Cardiac septum (tissue), 1 donor: ENCODE results near the gene RHOG. TPM values are rescaled to one million over a fixed set of nuclear protein-coding genes. Genes with fewer than 3 reads are reported as not detected.

Source experiments
- DNase-seq: peaks from one replicate; pipeline ENCODE4 v3.0.0-alpha.2; 2020; ENCODE audit warnings: low spot score
- intact Hi-C: fragments of 100-400 bp; cut with DNase I; formaldehyde crosslinking; loops from one replicate; pipeline ENCODE4 v1.14.0; 2022
- total RNA-seq: library from RNA; stranded (reverse); fragmentation: NEBNext Ultra II Directional; extraction: Animal tissue kit (Norgen Biotek cat#: 25700); gene quantifications from one replicate; pipeline ENCODE4 v1.2.1, GENCODE V29; 2021
- donor health status: DM: no; HTN: no; CAD: no.

RHOG gene
- total RNA-seq, 1 donor from 2014 or later: 27.5 TPM

DNA sequence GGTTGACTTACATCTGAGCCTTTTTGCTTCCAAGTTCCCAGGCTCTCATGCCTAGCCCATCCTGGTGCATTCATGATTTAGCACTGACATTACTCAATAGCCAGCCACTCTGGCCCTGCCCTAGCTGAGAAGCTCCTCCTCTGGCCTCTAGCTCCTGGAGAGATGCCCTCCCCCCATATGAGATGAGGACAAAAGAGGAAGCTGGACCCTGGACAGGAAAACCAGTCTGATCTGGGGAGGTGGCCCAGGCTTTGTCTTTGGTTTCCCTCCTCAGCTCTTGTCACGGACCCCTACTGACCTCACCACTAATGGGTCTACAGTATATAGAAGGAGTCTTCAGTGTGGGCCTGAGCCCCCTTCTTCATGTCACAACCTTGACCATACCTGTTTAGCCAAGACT lies 3.0 kb downstream of the RHOG start:
- DNase-seq: peak; percentile 83
- intact Hi-C loops: no loop called here

DNA sequence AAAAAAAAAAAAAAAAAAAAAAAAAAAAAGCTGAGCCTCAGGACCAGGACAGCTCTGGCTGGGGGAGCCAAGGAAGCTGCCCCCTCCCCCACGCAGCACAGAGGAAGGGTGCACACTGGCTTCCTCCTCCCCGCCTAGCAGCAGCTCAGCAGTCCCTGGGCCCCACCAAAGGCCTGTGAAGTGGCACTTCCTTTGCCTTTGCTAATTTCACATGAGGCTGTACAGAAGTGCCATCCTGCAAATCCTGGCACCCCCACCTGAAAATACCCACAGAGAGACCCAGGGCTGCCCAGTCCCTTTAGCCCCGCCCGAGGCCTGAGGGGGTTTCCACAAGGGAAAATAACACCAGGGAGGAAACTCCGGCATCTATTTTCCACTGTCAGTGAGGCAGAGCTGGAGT lies 3.9 kb downstream of the RHOG start:
- DNase-seq: peak; percentile 89
- intact Hi-C loops: no loop called here

DNA sequence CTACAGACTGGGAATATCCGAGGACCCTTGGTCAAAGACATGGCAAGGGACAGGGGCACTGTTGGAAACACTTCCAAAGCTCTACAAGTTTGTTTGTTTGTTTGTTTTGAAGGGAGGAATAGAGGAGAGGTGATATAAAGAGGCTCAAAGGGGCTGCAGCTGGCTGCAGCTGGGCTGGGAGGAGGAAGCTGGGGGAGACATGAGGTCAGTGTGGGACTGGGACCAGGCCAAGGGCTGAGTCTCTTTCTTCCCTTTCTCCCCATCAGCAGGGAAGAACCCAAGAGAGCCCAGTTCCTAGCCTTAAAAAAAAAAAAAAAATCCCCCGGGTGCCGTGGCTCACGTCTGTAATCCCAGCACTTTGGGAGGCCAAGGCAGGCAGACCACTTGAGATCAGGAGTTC lies 5.0 kb downstream of the RHOG start:
- no peak for DNase-seq
- intact Hi-C loops: no loop called here

DNA sequence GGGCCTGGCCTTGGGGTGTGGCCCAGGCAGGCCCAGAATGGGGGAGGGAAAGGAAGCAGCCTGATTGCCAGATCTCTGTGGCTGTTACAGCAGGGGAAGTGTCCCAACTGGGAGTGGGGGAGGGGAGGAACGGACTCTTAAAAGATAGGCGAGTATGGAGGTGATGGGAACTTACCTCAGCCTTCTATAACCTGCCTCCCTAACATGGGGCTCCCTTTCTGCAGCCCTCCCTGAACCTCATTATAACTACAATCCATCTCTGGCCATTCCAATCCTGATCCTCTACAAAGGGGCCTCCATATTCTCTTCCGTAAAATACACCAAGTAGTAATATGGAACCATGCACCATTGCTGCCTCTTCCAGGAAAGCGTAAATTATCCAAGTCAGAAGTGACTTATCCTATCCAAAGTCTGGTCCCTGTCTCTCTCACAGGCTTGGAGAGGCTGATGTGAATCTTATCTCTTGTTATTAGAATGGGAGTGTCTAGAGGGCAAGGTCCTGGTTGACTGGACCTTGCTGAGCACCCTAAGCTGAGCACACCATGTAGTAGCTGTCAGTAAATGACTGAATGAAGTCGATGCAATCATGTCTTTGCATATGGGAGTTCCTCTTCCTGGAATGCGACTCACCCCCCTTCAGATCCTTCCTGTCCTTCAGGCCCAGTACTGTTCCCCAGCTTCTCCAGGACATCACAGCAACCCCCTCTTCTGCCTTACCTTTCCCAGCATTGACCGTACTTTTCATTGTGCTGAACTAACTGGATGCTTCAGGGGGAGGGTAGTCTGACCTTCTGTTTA lies 5.9 kb downstream of the RHOG start:
- DNase-seq: peak; percentile 93
- intact Hi-C loops: no loop called here

DNA sequence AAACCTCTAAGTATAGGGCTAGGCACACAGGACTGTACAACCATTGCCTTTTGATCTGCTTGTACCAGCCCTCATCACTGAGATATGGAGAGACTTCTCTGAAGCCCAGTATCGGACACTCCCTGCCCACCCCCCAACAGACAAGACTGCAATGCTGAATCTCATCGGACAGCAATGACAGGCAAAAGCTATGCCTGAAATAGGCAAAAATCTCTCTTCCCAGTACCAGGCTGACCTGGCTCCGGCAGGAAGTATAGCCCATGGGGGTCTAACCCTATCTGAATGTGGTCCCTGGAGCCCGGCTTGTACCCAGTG lies 6.5 kb downstream of the RHOG start:
- no peak for DNase-seq
- intact Hi-C loops: no loop called here

DNA sequence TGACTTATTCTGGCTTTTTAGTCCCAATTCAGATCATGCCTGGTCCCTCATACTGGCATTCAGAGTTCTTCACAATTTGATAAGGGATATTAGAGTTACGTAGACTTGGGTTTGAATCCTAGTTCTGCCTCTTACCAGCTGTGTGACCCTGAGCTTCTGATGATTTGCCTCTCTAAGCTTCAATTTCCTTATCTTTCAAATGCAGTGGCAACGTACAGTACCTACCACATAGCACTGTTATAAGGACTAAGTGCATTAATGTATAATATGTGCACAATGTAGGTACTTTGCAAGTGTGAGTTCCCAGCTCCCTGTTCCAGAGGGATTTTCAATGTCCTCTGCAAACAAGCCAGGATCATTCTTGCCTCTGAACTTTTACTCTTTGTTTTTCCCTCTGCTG lies 7.3 kb downstream of the RHOG start:
- intact Hi-C loops: no loop called here

DNA sequence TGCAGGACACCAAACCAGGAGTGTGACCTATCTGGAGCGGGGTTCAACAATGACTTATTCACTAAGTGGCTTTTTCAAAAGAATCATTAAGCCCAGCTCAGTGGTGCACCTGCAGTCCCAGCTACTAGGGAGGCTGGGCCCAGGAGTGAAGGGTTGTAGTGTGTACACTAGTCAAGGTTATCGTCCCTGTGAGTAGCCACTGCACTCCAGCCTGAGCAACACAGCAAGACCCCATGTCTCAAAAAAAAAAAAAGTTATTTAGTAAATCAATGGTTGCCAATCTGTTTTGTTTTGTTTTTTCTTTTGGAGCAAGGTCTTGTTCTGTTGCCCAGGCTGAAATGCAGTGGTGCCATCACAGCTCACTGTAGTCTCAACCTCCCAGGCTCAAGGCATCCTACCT lies 7.9 kb downstream of the RHOG start:
- no peak for DNase-seq
- intact Hi-C loops: no loop called here

More for the DNA sequence above, 7.3 kb downstream of the RHOG start:
- DNase-seq: no peak

DNA sequence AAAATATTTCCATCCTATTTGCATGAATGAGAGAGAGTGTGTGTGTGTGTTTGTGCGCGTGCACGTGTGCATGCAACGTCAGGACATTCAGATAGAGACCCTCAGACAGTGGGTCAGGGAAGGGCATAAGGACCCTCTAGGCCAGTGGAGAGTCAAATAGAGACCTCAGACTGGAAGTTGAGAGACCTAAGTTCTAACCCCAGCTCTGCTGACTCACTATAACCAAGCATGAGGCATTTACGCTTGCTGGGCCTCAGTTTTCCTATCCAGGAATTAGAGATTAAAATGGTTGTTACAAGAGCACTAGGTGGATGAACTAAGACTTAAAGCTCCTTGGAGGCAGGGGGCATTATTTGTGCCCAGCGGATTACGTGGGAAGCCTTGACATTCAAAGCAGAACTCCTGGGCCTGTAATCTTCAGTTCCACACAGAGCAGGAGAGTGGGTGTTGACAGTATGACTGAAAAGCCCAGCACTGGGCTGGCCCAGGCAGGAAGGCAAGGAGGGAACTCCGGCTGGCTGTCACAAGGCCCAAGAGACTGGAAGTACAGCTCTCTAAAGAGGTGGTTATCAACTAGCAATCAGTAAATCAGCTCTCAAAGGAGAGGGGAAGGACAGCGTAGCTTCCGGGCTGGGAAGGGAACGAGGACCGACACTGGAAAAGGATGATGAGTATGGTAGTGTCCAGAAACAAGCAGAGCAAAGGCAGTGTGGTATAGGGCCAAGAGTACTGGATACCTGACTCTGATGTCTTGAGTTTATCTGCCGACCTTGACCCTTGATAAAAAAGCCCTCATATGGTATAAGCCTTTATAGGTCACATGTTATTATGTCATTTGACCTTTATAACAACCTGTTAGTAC lies 9.2 kb downstream of the RHOG start:
- DNase-seq: no peak
- intact Hi-C loops: no loop called here

DNA sequence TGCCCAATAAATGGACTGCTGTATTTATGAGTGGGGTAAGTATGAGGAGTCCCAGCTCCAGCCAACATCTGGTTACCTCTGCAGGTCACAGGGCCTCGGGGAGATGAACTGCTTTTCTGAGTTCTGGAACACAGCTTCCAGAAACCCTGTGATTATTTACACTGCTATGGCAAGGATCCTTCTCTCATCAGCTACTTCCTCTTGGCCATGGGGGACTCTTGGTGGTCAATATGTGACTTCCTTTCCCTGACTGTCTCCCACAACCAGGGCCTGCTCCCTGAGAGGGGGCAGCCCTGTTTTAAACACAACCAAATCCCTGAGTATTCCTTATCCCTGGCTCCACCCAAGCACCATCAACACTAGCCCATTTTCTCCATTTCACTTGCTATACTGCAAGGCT lies 10.0 kb downstream of the RHOG start:
- no peak for DNase-seq
- intact Hi-C loops: no loop called here

DNA sequence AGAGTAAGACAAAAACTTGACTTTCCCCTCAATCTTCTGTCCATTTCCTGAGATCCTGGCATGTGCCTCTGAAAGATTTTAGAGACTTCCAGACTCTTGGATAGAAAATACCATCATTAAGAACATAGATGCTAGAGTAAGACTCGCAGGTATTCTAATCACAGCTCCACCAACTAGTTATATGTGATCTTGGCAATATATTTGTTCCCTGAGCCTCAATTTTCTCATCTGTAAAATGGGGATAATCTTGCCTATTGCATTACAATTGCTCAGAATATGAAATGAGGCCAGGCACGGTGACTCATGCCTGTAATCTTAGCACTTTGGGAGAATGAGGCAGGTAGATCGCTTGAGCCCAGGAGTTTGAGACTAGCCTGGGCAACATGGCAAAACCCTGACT lies 10.7 kb downstream of the RHOG start:
- DNase-seq: no peak
- intact Hi-C loops: no loop called here

DNA sequence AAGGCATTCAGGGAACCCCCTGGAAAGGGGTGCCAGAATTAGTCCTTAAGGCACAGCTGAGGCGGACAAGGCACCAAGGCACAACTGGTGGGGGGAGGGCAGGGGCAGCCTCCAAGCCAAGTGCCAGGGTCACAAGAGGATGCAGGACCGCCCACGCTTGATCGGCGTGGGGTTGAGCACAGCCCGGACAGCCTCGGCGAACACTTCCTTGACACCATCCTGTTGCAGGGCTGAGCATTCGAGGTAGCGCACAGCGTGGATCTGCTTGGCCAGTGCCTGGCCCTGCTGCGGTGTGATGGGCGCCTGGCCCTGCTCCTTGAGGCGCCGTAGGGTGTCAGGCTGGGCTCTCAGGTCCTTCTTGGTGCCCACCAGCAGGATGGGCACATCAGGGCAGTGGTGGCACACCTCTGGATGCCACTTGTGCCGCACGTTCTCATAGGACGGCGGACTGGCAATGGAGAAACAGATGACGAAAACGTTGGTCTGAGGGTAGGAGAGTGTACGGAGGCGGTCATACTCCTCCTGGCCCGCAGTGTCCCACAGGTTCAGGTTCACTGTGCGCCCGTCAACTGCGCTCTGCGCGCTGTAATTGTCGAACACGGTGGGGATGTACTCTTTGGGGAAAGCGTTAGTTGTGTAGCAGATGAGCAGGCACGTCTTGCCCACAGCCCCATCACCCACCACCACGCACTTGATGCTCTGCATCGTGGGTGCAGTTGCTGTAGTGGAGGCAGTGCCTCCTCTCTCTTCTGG lies 13.1 kb downstream of the RHOG start:
- intact Hi-C loops: no loop called here
- DNase-seq: no peak

DNA sequence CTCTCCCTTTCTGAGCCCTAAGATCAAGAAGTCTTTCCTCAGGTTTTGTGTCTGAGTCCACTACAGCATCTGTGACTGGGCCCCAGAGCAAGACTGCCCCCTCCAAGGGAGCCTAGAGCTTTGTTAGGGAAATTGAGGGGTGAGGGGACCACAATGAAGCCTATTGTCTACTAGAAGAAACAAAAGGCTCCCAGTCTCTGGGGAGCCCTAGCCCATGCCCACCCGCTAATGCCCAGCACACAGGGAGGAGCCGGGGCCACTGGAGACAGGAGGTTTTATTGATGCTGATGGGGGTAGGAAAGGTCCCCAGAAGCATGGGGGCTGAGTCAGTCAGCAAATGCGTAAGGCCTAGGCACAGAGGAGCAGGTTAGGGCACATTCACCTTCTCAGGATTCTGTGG lies 14.0 kb downstream of the RHOG start:
- no peak for DNase-seq
- intact Hi-C loops: no loop called here

DNA sequence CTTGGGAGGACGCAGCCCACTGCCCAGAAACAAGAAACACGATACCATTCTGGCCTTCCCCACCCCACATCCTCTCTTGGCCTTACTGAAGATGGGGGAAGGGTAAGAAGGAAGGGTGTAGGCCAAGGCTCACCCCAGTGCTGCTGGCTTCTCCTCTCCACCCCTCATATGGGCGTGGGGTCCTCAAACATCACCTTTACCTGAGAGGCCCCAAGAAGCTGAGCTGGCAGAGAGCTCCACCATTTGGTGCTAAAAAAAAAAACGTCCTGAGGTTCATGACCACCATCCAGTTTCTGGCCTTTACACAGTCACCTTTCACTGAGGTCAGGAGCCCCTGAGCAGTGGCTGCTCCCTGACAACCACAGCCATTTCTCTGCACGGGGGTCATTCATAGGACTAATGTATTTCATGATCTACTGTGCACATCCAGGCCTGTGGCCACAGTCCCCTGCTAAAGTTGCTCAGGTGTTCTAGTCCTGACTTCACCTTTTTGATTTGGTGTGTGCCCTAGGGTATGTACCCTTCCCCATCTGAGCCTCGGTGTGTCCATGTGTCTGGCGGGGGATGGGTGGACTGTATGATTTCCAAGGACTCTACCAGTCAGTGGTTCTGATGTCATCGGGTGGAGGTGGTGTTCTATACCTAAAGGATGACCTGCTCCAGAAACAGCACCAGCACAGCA lies 15.1 kb downstream of the RHOG start:
- DNase-seq: no peak
- intact Hi-C loops: no loop called here

DNA sequence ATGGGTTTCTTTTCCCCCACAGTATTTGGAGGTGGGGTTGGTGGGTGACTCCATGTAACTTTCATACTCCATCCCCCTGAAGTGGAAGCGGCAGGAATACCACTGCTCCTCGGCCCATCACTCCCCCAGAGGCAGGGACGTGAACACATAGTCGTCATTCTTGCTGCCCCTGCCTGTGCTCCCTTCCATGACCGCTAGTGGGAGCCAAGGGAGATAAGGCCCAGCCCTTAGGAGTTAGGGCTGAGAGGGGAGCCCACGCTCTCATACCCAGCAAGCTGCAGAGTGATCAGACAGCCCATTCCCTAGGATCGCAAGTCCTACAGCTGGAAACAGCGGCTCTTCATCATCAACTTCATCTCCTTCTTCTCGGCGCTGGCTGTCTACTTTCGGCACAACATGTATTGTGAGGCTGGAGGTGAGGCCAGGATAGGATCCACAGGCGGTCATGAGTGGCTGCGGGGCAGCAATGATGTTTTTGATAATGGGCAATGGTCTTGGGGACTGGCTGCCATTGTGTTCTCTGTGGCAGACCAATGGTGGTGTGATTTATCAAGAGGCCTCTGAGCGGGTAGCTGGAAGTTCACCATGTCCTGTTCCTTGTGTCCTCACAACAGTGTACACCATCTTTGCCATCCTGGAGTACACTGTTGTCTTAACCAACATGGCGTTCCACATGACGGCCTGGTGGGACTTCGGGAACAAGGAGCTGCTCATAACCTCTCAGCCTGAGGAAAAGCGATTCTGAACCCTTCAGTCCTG lies 15.9 kb downstream of the RHOG start:
- no peak for DNase-seq
- intact Hi-C loops: no loop called here

DNA sequence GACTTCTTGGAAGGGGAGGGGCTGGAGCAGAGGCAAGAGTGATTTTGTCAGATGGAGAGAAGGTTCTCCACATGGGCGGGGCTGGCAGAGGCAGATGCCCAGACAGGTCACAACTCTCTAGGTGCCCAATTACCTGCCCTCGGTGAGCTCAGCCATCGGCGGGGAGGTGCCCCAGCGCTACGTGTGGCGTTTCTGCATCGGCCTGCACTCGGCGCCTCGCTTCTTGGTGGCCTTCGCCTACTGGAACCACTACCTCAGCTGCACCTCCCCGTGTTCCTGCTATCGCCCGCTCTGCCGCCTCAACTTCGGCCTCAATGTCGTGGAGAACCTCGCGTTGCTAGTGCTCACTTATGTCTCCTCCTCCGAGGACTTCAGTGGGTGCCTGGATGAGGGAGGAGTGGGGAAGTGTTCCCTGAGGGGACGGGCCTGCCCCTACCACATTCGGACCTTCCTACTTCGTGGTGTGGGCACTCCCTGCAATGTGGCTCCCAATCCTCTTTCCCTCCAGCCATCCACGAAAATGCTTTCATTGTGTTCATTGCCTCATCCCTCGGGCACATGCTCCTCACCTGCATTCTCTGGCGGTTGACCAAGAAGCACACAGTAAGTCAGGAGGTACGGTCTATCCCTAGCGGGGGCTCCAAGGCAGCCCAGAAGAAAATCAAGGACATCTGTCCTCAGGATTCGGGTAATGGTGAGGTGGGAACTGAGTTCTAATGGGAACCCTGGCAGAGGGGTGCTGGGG lies 16.8 kb downstream of the RHOG start:
- no peak for DNase-seq
- intact Hi-C loops: no loop called here

DNA sequence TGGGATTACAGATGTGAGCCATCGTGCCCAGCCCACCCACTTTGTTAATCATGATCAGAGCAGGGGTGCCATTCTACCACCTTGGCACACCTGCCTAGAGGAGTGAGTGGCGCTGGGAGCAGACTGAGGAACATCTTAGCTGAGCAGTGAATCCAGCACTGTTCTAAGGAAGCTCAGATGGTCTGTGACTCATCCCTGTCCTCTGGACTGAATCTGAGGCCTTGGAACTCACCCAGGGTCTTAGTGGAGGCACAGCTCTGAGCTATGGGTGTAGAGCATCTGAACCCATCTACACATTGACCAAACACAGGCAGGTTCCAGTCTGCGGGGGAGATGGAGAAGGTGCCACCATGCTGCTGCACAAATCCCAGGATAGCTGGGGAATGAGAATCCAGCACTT lies 17.5 kb downstream of the RHOG start:
- DNase-seq: no peak
- intact Hi-C loops: no loop called here

DNA sequence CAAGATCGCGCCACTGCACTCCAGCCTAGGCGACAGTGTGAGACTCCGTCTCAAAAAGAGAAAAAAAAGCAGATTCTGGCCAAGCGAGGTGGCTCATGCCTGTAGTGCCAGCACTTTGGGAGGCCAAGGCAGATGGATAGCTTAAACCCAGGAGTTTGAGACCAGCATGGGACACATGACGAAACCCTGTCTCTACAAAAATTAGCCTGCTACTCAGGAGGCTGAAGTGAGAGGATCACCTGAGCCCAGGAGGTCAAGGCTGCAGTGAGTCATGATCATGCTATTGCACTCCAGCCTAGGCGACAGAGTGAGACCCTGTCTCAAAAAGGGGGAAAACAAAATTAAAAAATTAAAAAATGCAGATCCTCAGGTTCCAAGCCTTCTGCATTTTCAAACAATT lies 18.4 kb downstream of the RHOG start:
- DNase-seq: no peak
- intact Hi-C loops: no loop called here

DNA sequence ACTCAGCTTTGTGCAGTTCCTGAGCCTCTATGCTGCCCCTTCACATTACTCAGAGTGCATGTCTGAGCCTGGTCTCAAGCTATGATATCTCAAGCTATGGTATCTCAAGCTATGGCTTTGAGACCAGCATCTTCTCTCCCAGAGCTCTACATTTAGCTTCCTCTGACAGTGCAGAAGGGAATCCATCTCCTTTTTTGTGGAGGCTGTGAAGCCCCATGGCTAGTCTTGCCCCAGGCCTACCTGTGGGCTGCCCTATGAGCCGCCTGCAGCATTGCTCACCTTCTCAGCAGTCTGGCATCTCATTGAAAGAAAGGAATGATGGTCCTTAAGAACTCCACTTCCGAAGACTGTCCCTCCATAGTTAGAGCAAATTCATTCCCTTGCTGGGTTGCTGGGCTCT lies 19.8 kb downstream of the RHOG start:
- DNase-seq: no peak
- intact Hi-C loops: no loop called here
